ENCODE measurements around the gene NOS3. TPM values are rescaled to one million over a fixed set of nuclear protein-coding genes. Genes with fewer than 3 reads are reported as not detected.

The NOS3 gene
- total and polyA plus RNA-seq, 12 donors: 10.0 to 53.3 (median 13.3) TPM

DNA sequence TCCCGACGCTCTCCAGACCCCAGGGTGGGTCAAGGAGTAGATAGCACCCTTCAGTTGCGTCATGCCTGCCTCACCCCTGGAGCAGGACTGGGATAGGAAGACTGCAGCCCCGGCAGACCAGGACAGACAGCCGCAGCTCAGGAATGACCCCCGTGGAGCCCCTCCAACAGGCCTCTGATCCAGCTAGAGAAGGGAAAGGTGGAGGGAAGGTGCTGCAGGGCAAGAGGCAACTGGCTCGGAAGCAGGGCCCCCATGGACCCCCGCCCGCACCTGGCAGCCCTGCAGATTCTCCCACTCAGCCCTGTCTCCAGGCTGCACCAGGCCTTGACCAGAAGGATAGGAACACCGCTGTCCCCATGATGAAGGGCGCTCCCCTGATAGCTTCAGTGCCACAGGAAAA lies 20.4 kb upstream of the NOS3 start:
- H3K4me3 ChIP-seq: no peak overlapping the region
- no peak for ATAC-seq
- H3K27ac ChIP-seq: peak overlapping the region in 6 of 10 donors; percentile 50 to 93 (median 76)
- no peaks in the 10 kb centered on the region for H3K36me3 ChIP-seq
- no peak for DNase-seq
- TF ChIP-seq CTCF (IDR thresholded peaks at IDR 0.05): no peak
- 69 to 70% methylated on average over 11 of the region's 11 CpGs for WGBS, 2 donors
- peaks cover 25 to 98% (median 60%) of the 10 kb centered on the region in 9 donors for H3K4me1 ChIP-seq
- peaks cover 8 to 47% (median 21%) of the 10 kb centered on the region in 7 donors for H3K27me3 ChIP-seq
- intact Hi-C loops (cut with DNase I): no loop called here
- H3K9me3 ChIP-seq: no peaks in the 10 kb centered on the region

DNA sequence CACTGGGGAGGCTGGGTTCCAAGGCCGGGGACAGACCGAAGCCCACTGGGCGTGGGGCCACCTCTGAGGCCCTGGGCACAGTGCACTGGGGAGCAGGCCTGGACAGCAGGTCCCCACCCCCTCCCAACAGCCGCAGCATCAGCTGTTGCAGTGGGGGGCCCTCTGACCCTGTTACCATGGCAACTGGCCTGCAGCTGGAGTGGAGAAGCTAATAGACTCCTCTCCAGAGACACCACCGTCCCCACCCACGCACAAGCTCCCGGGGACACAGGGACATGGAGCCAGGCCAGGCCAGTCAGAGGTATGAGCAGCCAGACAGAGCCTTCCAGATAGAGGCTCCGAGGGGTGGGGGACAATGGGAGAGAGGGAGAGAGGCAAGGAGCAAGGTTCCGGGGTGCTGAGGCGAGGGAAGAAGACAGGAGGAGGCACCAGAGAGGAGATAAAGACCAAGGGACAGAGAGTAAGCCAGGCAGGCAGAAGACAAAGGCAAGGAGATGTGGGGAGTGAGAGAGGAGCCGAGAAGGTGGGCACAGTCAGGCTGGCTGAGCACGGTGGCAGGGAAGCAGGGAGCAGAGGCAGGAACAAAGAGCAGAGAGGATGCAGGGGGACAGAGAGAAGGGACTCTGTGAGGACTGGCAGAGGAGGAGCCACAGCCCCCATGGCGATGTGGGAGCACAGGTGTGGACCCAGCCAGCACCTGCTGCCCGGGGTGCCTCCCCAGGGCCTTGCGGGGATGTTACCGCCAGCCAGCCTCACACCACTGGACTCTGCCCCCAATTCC lies 19.4 kb upstream of the NOS3 start:
- H3K4me1 ChIP-seq: peaks cover 27 to 99% (median 62%) of the 10 kb centered on the region in 9 donors
- intact Hi-C loops (cut with DNase I): no loop called here
- DNase-seq (peak; percentile 60 to 68), ATAC-seq (peak in 7 of 8 donors; percentile 15 to 56 (median 42))
- no peak overlapping the region for H3K4me3 ChIP-seq
- H3K36me3 ChIP-seq: no peaks in the 10 kb centered on the region
- H3K27ac ChIP-seq: peak overlapping the region in 9 of 10 donors; percentile 40 to 93 (median 81)
- peaks cover 8 to 54% (median 32%) of the 10 kb centered on the region in 7 donors for H3K27me3 ChIP-seq
- TF ChIP-seq CTCF (IDR thresholded peaks at IDR 0.05): no peak
- WGBS, 2 donors: 29 to 39% methylated on average over 16 of the region's 16 CpGs
- H3K9me3 ChIP-seq: no peaks in the 10 kb centered on the region

- Histone ChIP-seq H3K27me3 (peaks cover 8 to 60% (median 38%) of the 10 kb centered on the region in 7 donors), H3K27ac (peak overlapping the region; percentile 8 to 93 (median 81)), H3K36me3 (no peaks in the 10 kb centered on the region), H3K9me3 (no peaks in the 10 kb centered on the region), H3K4me1 (peaks cover 27 to 93% (median 62%) of the 10 kb centered on the region in 9 donors), H3K4me3 (no peak overlapping the region)
- WGBS, 2 donors: 24 to 46% methylated on average over 12 of the region's 12 CpGs
- ATAC-seq: peak; percentile 56 to 81 (median 76)
- peak; percentile 80 to 81 for DNase-seq
- no peak for TF ChIP-seq CTCF (IDR thresholded peaks at IDR 0.05)
- intact Hi-C loops (cut with DNase I): no loop called here
These were observed 18.8 kb upstream of the NOS3 start for GRCh38 chr7:150972023-150972468.

DNA sequence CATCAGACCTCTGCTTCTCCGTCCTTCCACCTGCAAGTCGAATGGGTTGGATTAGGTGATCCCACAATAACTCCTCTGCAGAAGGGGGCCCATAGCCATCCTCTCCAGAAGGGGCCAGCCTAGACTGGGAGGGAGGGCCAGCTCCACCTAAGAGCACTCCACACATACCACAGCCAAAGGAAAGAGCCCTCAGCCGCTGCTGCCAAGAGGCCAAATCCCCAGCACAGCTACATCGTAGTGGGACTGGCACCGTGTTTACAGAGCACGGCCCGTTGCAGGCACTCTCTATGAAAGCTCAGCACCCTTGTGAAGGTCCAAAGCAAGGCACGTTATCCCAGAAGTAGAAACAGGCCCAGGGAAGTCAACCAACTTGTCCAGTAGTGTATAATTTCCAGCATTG lies 18.1 kb upstream of the NOS3 start:
- DNase-seq: no peak
- H3K27ac ChIP-seq: peak overlapping the region in 9 of 10 donors; percentile 44 to 93 (median 81)

More for the DNA sequence above, 18.1 kb upstream of the NOS3 start:
- Histone ChIP-seq H3K4me3 (no peak overlapping the region), H3K36me3 (no peaks in the 10 kb centered on the region), H3K27me3 (peaks cover 8 to 65% (median 44%) of the 10 kb centered on the region in 7 donors), H3K4me1 (peaks cover 30 to 92% (median 62%) of the 10 kb centered on the region in 9 donors), H3K9me3 (no peaks in the 10 kb centered on the region)
- TF ChIP-seq CTCF (IDR thresholded peaks at IDR 0.05): no peak
- intact Hi-C loops (cut with DNase I): no loop called here
- WGBS, 2 donors: 38 to 60% methylated on average over 8 of the region's 8 CpGs
- ATAC-seq: no peak

Data from heart right ventricle (tissue), 16 donors.